Breast epithelium (tissue), 4 donors: Measurements from ENCODE around the gene FRMPD1. TPM values are rescaled to one million over a fixed set of nuclear protein-coding genes. Genes with fewer than 3 reads are reported as not detected.

Experiments used
- DNase-seq, 2 donors: peaks; one replicate each; pipeline ENCODE4 v3.0.0-alpha.2; 2019; ENCODE audit warnings: low spot score in 2 of 2
- H3K27ac ChIP-seq, 2 donors: fragments of 200-600 bp; sonication (generic) in 1 of 2; one replicate each; pipeline ENCODE4 v1.5.1; 2016 to 2019; ENCODE audit warnings: mild to moderate bottlenecking in 1 of 2
- H3K27me3 ChIP-seq, 2 donors: fragments of 200-600 bp; sonication (generic) in 1 of 2; one replicate each; pipeline versions ENCODE4 v1.5.1 to v1.6.0; 2017 to 2019; ENCODE audit warnings: control low read depth in 1 of 2, mild to moderate bottlenecking in 1 of 2
- H3K36me3 ChIP-seq: fragments of 200-600 bp; one replicate; pipeline ENCODE4 v1.5.1; 2019
- H3K4me1 ChIP-seq, 2 donors: fragments of 200-600 bp; sonication (generic); one replicate each; pipeline ENCODE4 v1.5.1; 2016 to 2019; ENCODE audit warnings: control low read depth in 1 of 2
- H3K4me3 ChIP-seq, 3 donors: fragments of 200-600 bp; sonication (generic); 1 replicate in 2 of 3; 2 replicates in 1 of 3; pipeline ENCODE4 v1.5.1; 2016 to 2019; ENCODE audit warnings: mild to moderate bottlenecking in 3 of 3, moderate library complexity in 2 of 3
- H3K9me3 ChIP-seq, 2 donors: fragments of 200-600 bp; sonication (generic) in 1 of 2; one replicate each; pipeline ENCODE4 v1.5.1; 2016 to 2019; ENCODE audit warnings: control low read depth in 1 of 2
- CTCF ChIP-seq, 3 donors: fragments of 450-650 bp; IDR thresholded peaks; one replicate each; pipeline ENCODE4 v1.5.1; 2016 to 2017; ENCODE audit warnings: antibody characterized with exemption in 3 of 3, mild to moderate bottlenecking in 3 of 3, moderate library complexity in 3 of 3
- POLR2A ChIP-seq: fragments of 450-650 bp; IDR thresholded peaks from one replicate; pipeline ENCODE4 v1.6.1; 2016; ENCODE audit warnings: antibody characterized with exemption, mild to moderate bottlenecking, moderate library complexity
- POLR2AphosphoS5 ChIP-seq, 3 donors: sonication (generic); formaldehyde crosslinking; IDR thresholded peaks; one replicate each; pipeline ENCODE4 v1.6.1; 2017; ENCODE audit warnings: antibody characterized with exemption in 3 of 3
- intact Hi-C: fragments of 100-400 bp; cut with DNase I; formaldehyde crosslinking; loops from one replicate; pipeline ENCODE4 v1.15.1; 2023; ENCODE audit warnings: low total_unique reads
- total RNA-seq, 3 donors: library from RNA; depleted of rRNA; stranded (reverse); fragments of >200 nt; gene quantifications; one replicate each; pipeline ENCODE4 v1.1.0, GENCODE V29; 2016

Gene FRMPD1
- total RNA-seq, 3 donors from 2014 or later: 0.16 to 1.6 (median 0.59) TPM

- no peak for DNase-seq
- Histone ChIP-seq H3K9me3 (no peaks in the 10 kb centered on the region), H3K27ac (no peak overlapping the region), H3K4me3 (no peak overlapping the region), H3K27me3 (peaks cover 0 to 2% of the 10 kb centered on the region in 2 donors), H3K36me3 (no peaks in the 10 kb centered on the region), H3K4me1 (no peaks in the 10 kb centered on the region)
- no peak for TF ChIP-seq POLR2AphosphoS5 (IDR thresholded peaks at IDR 0.05)
- TF ChIP-seq POLR2A: no peak
- TF ChIP-seq CTCF (IDR thresholded peaks at IDR 0.05): no peak
- intact Hi-C loops: no loop called here
These were observed 141.4 kb downstream of the FRMPD1 start for GRCh38 chr9:37792122-37792521.

GRCh38 chr9:37796232-37796631, 145.5 kb downstream of the FRMPD1 start:
- H3K9me3 ChIP-seq: no peaks in the 10 kb centered on the region
- intact Hi-C loops: no loop called here
- H3K27ac ChIP-seq: no peak overlapping the region
- H3K4me3 ChIP-seq: no peak overlapping the region
- no peaks in the 10 kb centered on the region for H3K36me3 ChIP-seq
- no peaks in the 10 kb centered on the region for H3K27me3 ChIP-seq
- TF ChIP-seq CTCF (IDR thresholded peaks at IDR 0.05) (no peak), POLR2A (no peak), POLR2AphosphoS5 (IDR thresholded peaks at IDR 0.05) (no peak)
- H3K4me1 ChIP-seq: no peaks in the 10 kb centered on the region
- no peak for DNase-seq

Other genes with a start within 250 kb of the FRMPD1 start
- 100 to 1,000 TPM; 117 to 144 (median 140) TPM for gene GRHPR, start 228.3 kb upstream of the FRMPD1 start, total RNA-seq
- 10 to 100 TPM; 10.6 to 21.5 (median 14.7) TPM for gene ZBTB5, start 185.5 kb upstream of the FRMPD1 start, total RNA-seq
- gene POLR1E, start 165.0 kb upstream of the FRMPD1 start, total RNA-seq: 10 to 100 TPM; 28.8 to 33.9 (median 30.8) TPM
- 1 to 10 TPM; 5.1 to 6.9 (median 5.9) TPM for gene FBXO10, start 74.6 kb upstream of the FRMPD1 start, total RNA-seq
- 100 to 1,000 TPM in 1 of 3 donors, 10 to 100 TPM in 2; 71.9 to 105 (median 72.0) TPM for gene TOMM5, start 58.4 kb upstream of the FRMPD1 start, total RNA-seq
- gene TRMT10B, start 102.9 kb downstream of the FRMPD1 start, total RNA-seq: 10 to 100 TPM in 2 of 3 donors, 1 to 10 TPM in 1; 6.7 to 12.1 (median 11.1) TPM
- gene EXOSC3, start 134.1 kb downstream of the FRMPD1 start, total RNA-seq: 10 to 100 TPM; 40.6 to 55.0 (median 49.9) TPM
- gene DCAF10, start 149.8 kb downstream of the FRMPD1 start, total RNA-seq: 10 to 100 TPM; 29.8 to 44.8 (median 38.7) TPM